Measurements from ENCODE around the gene TM4SF1. TPM values are rescaled to one million over a fixed set of nuclear protein-coding genes. Genes with fewer than 3 reads are reported as not detected.

TM4SF1 gene
- total RNA-seq, 1 experiment from 2014 or later: 5.7 TPM

DNA sequence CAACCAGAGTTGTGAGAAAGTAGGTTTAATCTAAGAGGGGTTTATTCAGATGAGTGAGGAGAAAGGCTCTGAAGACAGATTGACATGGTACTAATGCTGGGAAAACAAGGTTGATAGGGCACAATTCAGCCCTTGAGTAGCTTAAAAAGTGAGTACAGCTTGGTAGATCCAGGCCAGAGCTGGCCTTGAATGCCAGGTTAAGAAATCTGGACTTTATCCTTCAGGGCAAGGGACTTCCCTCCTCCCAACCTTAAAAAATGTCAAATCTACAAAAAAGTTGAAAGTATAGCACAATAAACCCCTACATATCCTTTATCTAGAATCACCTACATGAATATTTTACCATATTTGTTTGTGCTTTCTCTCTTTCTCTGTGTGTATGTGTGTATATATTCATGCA, 51.9 kb downstream of the TM4SF1 start:
- no peak overlapping the region for H3K27ac ChIP-seq
- H3K27me3 ChIP-seq: no peaks in the 10 kb centered on the region
- no peaks in the 10 kb centered on the region for H3K9me3 ChIP-seq (replicated peaks)
- H3K4me3 ChIP-seq: no peak overlapping the region
- no peaks in the 10 kb centered on the region for H3K36me3 ChIP-seq
- no peak for DNase-seq
- no peaks in the 10 kb centered on the region; the same call in 1 of the 2 replicates for H3K4me1 ChIP-seq

DNA sequence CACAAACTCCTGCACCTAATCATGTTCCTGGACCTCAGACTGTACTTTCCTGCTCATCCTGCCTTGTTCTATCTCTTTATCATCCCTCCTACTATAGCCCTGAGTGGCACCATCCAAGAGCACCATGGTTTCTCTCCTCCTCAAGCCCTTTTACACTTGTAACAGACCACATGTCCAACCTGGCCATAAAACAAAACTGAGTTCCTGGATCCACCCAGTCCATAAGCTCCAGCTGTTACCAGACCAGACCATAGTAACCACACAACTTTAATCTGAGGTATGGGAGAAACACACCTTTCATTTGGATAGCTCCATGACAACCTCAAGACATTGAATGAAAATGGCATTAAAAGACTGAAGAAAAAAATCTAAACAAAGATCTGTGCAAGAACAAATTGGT, 53.1 kb downstream of the TM4SF1 start:
- Histone ChIP-seq H3K9me3 (replicated peaks) (no peaks in the 10 kb centered on the region), H3K36me3 (no peaks in the 10 kb centered on the region), H3K4me1 (no peaks in the 10 kb centered on the region), H3K27ac (no peak overlapping the region), H3K4me3 (no peak overlapping the region), H3K27me3 (no peaks in the 10 kb centered on the region)
- no peak for DNase-seq

DNA sequence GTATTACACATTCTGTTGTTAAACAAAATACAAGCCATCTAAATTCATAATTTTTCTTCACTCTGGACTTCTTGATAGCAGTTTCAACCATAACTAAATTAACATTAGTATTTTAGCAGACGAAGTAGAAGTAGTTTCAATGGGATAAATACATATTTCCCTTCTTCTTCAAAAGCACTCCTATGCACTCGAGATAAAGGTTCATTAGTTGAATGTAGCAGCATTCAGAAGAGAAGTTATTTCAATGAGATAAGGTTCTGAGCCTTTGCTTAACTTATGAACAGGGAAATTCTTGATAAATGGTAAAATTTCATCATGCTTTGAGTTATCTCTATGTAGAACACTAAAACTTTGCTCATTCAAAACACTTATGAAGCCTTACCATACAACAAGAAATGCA, 55.8 kb downstream of the TM4SF1 start:
- no peaks in the 10 kb centered on the region for H3K36me3 ChIP-seq
- no peaks in the 10 kb centered on the region for H3K4me1 ChIP-seq
- DNase-seq: no peak
- H3K27me3 ChIP-seq: no peaks in the 10 kb centered on the region
- H3K9me3 ChIP-seq (replicated peaks): no peaks in the 10 kb centered on the region
- no peak overlapping the region for H3K4me3 ChIP-seq
- H3K27ac ChIP-seq: no peak overlapping the region

DNA sequence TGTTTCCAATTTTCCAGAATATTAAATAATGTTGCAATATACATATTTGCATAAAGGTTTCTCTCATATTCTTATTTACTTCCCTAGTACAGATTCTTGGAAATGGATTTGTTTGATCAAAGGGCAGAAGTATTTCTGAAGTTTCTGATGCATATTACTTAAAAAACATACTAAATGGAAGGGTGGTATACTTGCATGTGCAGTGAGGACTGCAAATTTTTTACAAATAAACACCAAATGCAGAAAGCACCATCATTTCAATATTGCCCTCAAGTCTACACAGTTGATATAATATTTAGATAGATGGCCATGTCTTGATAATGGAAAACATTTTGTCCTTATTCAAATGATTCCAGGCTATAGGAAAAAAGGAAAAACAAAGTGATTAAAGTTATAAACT, 56.3 kb downstream of the TM4SF1 start:
- Histone ChIP-seq H3K27me3 (no peaks in the 10 kb centered on the region), H3K36me3 (no peaks in the 10 kb centered on the region), H3K9me3 (replicated peaks) (no peaks in the 10 kb centered on the region), H3K27ac (no peak overlapping the region), H3K4me3 (no peak overlapping the region), H3K4me1 (no peaks in the 10 kb centered on the region)
- DNase-seq: no peak

DNA sequence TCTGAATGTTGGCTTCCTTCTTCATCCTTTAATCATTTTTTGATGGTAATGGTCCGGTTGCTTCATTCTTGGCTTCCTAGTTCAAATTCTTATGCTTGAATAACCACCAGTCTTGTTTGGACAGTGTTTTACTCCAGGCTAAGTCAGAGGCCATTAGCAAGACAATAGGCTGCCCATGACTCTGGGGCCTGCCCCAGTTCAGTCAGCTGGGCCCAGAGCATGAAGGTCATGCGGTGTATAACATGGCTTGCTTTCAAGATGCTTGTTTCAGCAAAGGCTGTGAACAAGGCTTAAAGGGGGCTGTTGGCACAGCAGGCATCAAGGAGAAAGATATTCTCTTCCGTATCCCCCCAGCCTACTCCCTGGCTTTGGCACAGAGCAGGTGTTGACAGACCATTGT, 57.7 kb downstream of the TM4SF1 start:
- Histone ChIP-seq H3K36me3 (no peaks in the 10 kb centered on the region), H3K27me3 (no peaks in the 10 kb centered on the region), H3K4me3 (no peak overlapping the region), H3K9me3 (replicated peaks) (no peaks in the 10 kb centered on the region), H3K4me1 (no peaks in the 10 kb centered on the region), H3K27ac (no peak overlapping the region)
- DNase-seq: no peak

Other genes starting within 250 kb of the TM4SF1 start
- gene HPS3, start 248.0 kb downstream of the TM4SF1 start, total RNA-seq (2014; rRNA removed; shearing (Covaris generic)): 12.0 and 14.2 TPM in 2 replicates
- 0.08 TPM in 1 of 2 replicates, not detected in the other for gene CP, start 155.8 kb downstream of the TM4SF1 start, total RNA-seq (2014; rRNA removed; shearing (Covaris generic))
- not detected in 2 replicates for gene TM4SF18, start 44.0 kb downstream of the TM4SF1 start, total RNA-seq (2014; rRNA removed; shearing (Covaris generic))
- not detected in 2 replicates for gene TM4SF4, start 97.0 kb upstream of the TM4SF1 start, total RNA-seq (2014; rRNA removed; shearing (Covaris generic))